HepG2 (cell line): ENCODE data around the gene CYB5R3. TPM values are rescaled to one million over a fixed set of nuclear protein-coding genes. Genes with fewer than 3 reads are reported as not detected.

Experiments used
- ELF4 ChIP-seq: sonication (generic); formaldehyde crosslinking; IDR thresholded peaks from 2 replicates; pipeline ENCODE4 v1.5.0; 2020; ENCODE audit warnings: missing genetic modification reagents, mild to moderate bottlenecking, moderate library complexity, borderline replicate concordance
- HMG20B ChIP-seq: conservative IDR thresholded peaks from 2 replicates; pipeline ENCODE4 v1.6.1; 2016; ENCODE audit warnings: missing genetic modification reagents, missing compliant biosample characterization
- MAFG ChIP-seq: sonication (generic); formaldehyde crosslinking; IDR thresholded peaks from 2 replicates; pipeline ENCODE4 v1.5.1; 2020; ENCODE audit warnings: mild to moderate bottlenecking, missing genetic modification reagents
- polyA plus RNA-seq, 8 experiments: library from polyadenylated mRNA; depleted of rRNA in 3 of 8; stranded (reverse) in 7 of 8; unstranded in 1 of 8; fragments of >200 nt; fragmentation: Illumina TruSeq in 4 of 8; extraction: Trizol in 4 of 8; gene quantifications; 2 replicates each; pipeline versions ENCODE4 v1.2.1 to v1.2.3, GENCODE V29; 2011 to 2016; ENCODE audit warnings: low read depth in 4 of 8, missing spikeins in 1 of 8, mixed read lengths in 1 of 8; ENCODE audit not compliant: insufficient read depth in 1 of 8
- total RNA-seq, 5 experiments: library from RNA; depleted of rRNA; stranded (reverse); fragments of >200 nt; fragmentation: Illumina TruSeq; extraction: Trizol; gene quantifications; 2 replicates each; pipeline ENCODE4 v1.2.3, GENCODE V29; 2016; ENCODE audit warnings: low read depth in 1 of 5
- TF ChIP-seq, protein P1 (sequence below): sonication (generic); formaldehyde crosslinking; IDR thresholded peaks from 2 replicates; pipeline ENCODE4 v1.5.0; 2020; ENCODE audit warnings: mild to moderate bottlenecking, missing genetic modification reagents, borderline replicate concordance
- TF ChIP-seq, protein P2 (sequence below): sonication (generic); formaldehyde crosslinking; IDR thresholded peaks from 2 replicates; pipeline ENCODE4 v1.4.0; 2020; ENCODE audit warnings: mild to moderate bottlenecking, missing genetic modification reagents

CYB5R3 gene
- total and polyA plus RNA-seq, 2 of the 13 experiments (the other 11 are each of a cell fraction or from before 2014, with no cell fraction given) = 32.4 to 305 TPM

DNA sequence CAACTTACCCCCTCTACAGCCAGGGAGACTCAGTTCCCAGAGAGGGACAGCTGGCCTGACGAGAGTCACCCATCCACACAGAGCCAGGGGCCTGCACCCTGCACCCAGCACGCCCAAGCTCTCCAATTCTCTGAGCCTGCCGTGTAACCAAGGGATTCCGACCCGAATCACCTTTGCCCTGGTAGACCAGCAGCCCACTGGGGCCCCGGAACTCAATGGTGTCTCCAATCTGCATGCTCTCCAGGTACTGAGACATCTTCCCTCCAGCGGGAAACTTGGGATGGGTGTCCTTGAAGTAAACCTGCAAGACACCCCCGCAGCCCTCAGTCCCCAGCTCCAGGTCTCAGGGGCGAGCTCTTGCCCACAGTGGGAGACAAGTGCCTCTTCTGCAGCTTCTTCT, 21.2 kb downstream of the CYB5R3 start (continued):
- TF ChIP-seq, protein P1, sequence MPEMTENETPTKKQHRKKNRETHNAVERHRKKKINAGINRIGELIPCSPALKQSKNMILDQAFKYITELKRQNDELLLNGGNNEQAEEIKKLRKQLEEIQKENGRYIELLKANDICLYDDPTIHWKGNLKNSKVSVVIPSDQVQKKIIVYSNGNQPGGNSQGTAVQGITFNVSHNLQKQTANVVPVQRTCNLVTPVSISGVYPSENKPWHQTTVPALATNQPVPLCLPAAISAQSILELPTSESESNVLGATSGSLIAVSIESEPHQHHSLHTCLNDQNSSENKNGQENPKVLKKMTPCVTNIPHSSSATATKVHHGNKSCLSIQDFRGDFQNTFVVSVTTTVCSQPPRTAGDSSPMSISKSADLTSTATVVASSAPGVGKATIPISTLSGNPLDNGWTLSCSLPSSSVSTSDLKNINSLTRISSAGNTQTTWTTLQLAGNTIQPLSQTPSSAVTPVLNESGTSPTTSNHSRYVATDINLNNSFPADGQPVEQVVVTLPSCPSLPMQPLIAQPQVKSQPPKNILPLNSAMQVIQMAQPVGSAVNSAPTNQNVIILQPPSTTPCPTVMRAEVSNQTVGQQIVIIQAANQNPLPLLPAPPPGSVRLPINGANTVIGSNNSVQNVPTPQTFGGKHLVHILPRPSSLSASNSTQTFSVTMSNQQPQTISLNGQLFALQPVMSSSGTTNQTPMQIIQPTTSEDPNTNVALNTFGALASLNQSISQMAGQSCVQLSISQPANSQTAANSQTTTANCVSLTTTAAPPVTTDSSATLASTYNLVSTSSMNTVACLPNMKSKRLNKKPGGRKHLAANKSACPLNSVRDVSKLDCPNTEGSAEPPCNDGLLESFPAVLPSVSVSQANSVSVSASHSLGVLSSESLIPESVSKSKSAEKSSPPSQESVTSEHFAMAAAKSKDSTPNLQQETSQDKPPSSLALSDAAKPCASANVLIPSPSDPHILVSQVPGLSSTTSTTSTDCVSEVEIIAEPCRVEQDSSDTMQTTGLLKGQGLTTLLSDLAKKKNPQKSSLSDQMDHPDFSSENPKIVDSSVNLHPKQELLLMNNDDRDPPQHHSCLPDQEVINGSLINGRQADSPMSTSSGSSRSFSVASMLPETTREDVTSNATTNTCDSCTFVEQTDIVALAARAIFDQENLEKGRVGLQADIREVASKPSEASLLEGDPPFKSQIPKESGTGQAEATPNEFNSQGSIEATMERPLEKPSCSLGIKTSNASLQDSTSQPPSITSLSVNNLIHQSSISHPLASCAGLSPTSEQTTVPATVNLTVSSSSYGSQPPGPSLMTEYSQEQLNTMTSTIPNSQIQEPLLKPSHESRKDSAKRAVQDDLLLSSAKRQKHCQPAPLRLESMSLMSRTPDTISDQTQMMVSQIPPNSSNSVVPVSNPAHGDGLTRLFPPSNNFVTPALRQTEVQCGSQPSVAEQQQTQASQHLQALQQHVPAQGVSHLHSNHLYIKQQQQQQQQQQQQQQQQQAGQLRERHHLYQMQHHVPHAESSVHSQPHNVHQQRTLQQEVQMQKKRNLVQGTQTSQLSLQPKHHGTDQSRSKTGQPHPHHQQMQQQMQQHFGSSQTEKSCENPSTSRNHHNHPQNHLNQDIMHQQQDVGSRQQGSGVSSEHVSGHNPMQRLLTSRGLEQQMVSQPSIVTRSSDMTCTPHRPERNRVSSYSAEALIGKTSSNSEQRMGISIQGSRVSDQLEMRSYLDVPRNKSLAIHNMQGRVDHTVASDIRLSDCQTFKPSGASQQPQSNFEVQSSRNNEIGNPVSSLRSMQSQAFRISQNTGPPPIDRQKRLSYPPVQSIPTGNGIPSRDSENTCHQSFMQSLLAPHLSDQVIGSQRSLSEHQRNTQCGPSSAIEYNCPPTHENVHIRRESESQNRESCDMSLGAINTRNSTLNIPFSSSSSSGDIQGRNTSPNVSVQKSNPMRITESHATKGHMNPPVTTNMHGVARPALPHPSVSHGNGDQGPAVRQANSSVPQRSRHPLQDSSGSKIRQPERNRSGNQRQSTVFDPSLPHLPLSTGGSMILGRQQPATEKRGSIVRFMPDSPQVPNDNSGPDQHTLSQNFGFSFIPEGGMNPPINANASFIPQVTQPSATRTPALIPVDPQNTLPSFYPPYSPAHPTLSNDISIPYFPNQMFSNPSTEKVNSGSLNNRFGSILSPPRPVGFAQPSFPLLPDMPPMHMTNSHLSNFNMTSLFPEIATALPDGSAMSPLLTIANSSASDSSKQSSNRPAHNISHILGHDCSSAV (CRISPR knock-in tag) = no peak
- TF ChIP-seq HMG20B (CRISPR knock-in tag) (no peak), ELF4 (CRISPR knock-in tag) (no peak), MAFG (CRISPR knock-in tag) (no peak)
- TF ChIP-seq, protein P2, sequence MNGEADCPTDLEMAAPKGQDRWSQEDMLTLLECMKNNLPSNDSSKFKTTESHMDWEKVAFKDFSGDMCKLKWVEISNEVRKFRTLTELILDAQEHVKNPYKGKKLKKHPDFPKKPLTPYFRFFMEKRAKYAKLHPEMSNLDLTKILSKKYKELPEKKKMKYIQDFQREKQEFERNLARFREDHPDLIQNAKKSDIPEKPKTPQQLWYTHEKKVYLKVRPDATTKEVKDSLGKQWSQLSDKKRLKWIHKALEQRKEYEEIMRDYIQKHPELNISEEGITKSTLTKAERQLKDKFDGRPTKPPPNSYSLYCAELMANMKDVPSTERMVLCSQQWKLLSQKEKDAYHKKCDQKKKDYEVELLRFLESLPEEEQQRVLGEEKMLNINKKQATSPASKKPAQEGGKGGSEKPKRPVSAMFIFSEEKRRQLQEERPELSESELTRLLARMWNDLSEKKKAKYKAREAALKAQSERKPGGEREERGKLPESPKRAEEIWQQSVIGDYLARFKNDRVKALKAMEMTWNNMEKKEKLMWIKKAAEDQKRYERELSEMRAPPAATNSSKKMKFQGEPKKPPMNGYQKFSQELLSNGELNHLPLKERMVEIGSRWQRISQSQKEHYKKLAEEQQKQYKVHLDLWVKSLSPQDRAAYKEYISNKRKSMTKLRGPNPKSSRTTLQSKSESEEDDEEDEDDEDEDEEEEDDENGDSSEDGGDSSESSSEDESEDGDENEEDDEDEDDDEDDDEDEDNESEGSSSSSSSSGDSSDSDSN (CRISPR knock-in tag) = no peak
